Chondrocyte (in vitro differentiated cells): ENCODE results near the gene RGP1. TPM values are rescaled to one million over a fixed set of nuclear protein-coding genes. Genes with fewer than 3 reads are reported as not detected.

Source experiments
- DNase-seq: peaks from one replicate; pipeline ENCODE4 v3.0.0; 2021; ENCODE audit warnings: mixed read lengths, low spot score
- H3K27ac Mint-ChIP-seq: one replicate; pipeline ENCODE4 v1.8.0; 2021; ENCODE audit warnings: mild to moderate bottlenecking, moderate library complexity, mixed read lengths; ENCODE audit not compliant: unreplicated experiment
- H3K27me3 Mint-ChIP-seq: 2 replicates; pipeline ENCODE4 v1.8.0; 2021; ENCODE audit warnings: low read depth, mixed read lengths
- H3K36me3 Mint-ChIP-seq: 2 replicates; pipeline ENCODE4 v1.8.0; 2021; ENCODE audit warnings: low read depth, mixed read lengths
- H3K4me1 Mint-ChIP-seq: 2 replicates; pipeline ENCODE4 v1.8.0; 2021; ENCODE audit warnings: low read depth, mild to moderate bottlenecking, mixed read lengths
- H3K4me3 Mint-ChIP-seq: one replicate; pipeline ENCODE4 v1.8.0; 2021; ENCODE audit warnings: mild to moderate bottlenecking, moderate library complexity, mixed read lengths; ENCODE audit not compliant: unreplicated experiment
- H3K9me3 Mint-ChIP-seq: 2 replicates; pipeline ENCODE4 v1.8.0; 2021; ENCODE audit warnings: low read depth, mixed read lengths
- CTCF ChIP-seq: fragments of 200-600 bp; sonication (generic); IDR thresholded peaks from 2 replicates; pipeline ENCODE4 v1.5.0; 2021; ENCODE audit warnings: antibody characterized with exemption, mild to moderate bottlenecking, moderate library complexity
- total RNA-seq: library from RNA; stranded (reverse); gene quantifications from 3 replicates; pipeline ENCODE4 v1.2.1, GENCODE V29; 2021

The RGP1 gene
- total RNA-seq, 1 donor from 2014 or later: 27.7 TPM

GRCh38 chr9:35714579-35715252 lies 34.4 kb upstream of the RGP1 start:
- Mint-ChIP-seq H3K9me3 (no peaks in the 10 kb centered on the region), H3K4me3 (no peak overlapping the region), H3K27ac (peak overlapping the region; percentile 54), H3K4me1 (no peaks in the 10 kb centered on the region), H3K27me3 (no peaks in the 10 kb centered on the region), H3K36me3 (peaks cover 66% of the 10 kb centered on the region)
- no peak for DNase-seq
- TF ChIP-seq CTCF: no peak

- peak overlapping the region; percentile 41 for H3K27ac Mint-ChIP-seq
- no peaks in the 10 kb centered on the region for H3K27me3 Mint-ChIP-seq
- no peak overlapping the region for H3K4me3 Mint-ChIP-seq
- H3K36me3 Mint-ChIP-seq: peaks cover 65% of the 10 kb centered on the region
- no peaks in the 10 kb centered on the region for H3K9me3 Mint-ChIP-seq
- TF ChIP-seq CTCF: peak; percentile 35
- no peak for DNase-seq
- no peaks in the 10 kb centered on the region for H3K4me1 Mint-ChIP-seq
Measured at GRCh38 chr9:35716230-35716629, 32.9 kb upstream of the RGP1 start.

- no peaks in the 10 kb centered on the region for H3K4me1 Mint-ChIP-seq
- no peak for TF ChIP-seq CTCF
- H3K4me3 Mint-ChIP-seq: no peak overlapping the region
- DNase-seq: no peak
- peak overlapping the region; percentile 41 for H3K27ac Mint-ChIP-seq
- no peaks in the 10 kb centered on the region for H3K9me3 Mint-ChIP-seq
- H3K36me3 Mint-ChIP-seq: peaks cover 69% of the 10 kb centered on the region
- H3K27me3 Mint-ChIP-seq: no peaks in the 10 kb centered on the region
Measured at GRCh38 chr9:35717132-35717870, 31.8 kb upstream of the RGP1 start.

- TF ChIP-seq CTCF: no peak
- Mint-ChIP-seq H3K27me3 (no peaks in the 10 kb centered on the region), H3K9me3 (no peaks in the 10 kb centered on the region), H3K4me3 (no peak overlapping the region), H3K4me1 (no peaks in the 10 kb centered on the region), H3K36me3 (peaks cover 70% of the 10 kb centered on the region), H3K27ac (no peak overlapping the region)
- DNase-seq: no peak
Measured at GRCh38 chr9:35718721-35719511, 30.2 kb upstream of the RGP1 start.

- DNase-seq: no peak
- H3K4me3 Mint-ChIP-seq: no peak overlapping the region
- TF ChIP-seq CTCF: no peak
- peaks cover 2% of the 10 kb centered on the region for H3K4me1 Mint-ChIP-seq
- H3K27me3 Mint-ChIP-seq: no peaks in the 10 kb centered on the region
- no peaks in the 10 kb centered on the region for H3K9me3 Mint-ChIP-seq
- peak overlapping the region; percentile 53 for H3K27ac Mint-ChIP-seq
- H3K36me3 Mint-ChIP-seq: peaks cover 71% of the 10 kb centered on the region
Measured at GRCh38 chr9:35719546-35719945, 29.5 kb upstream of the RGP1 start.
